Panc1 (cell line): ENCODE measurements around the gene NKD1. TPM values are rescaled to one million over a fixed set of nuclear protein-coding genes. Genes with fewer than 3 reads are reported as not detected.

ENCODE experiments used
- ATAC-seq: fragments of 200-7000 bp; cut with Tn5 transposase; 2 replicates; pipeline ENCODE4 v1.9.1; 2020; ENCODE audit warnings: mild to moderate bottlenecking, moderate library complexity
- BruUV-seq: library from RNA; stranded (reverse); fragments of 400-500 nt; replicated peaks from 2 replicates; lab custom pipeline; 2021; lab: Mats Ljungman, UMichigan
- CTCF ChIA-PET: fragments of 300-600 bp; sonication (Branson Sonifier 250); formaldehyde crosslinking; loops from one replicate; lab custom pipeline; 2022; ENCODE audit warnings: antibody characterized with exemption; lab: Charles Lee
- POLR2A ChIA-PET: fragments of 300-600 bp; sonication (Branson Sonifier 250); formaldehyde crosslinking; loops from one replicate; lab custom pipeline; 2022; ENCODE audit warnings: antibody characterized with exemption; lab: Charles Lee
- DNase-seq: peaks from one replicate; pipeline ENCODE4 v3.0.0-alpha.2; 2010; ENCODE audit warnings: low read depth, low spot score
- H3K27ac ChIP-seq: 2 replicates; pipeline ENCODE4 v1.5.1; 2011; ENCODE audit warnings: mild to moderate bottlenecking, low read length, inconsistent platforms
- H3K27me3 ChIP-seq: fragments of 200-500 bp; sonication (Bioruptor generic); 2 replicates; pipeline ENCODE4 v1.6.0; 2014; ENCODE audit warnings: low read length, inconsistent platforms; ENCODE audit not compliant: control insufficient read depth, insufficient read depth
- H3K36me3 ChIP-seq: fragments of 200-500 bp; sonication (Bioruptor generic); 2 replicates; pipeline ENCODE4 v1.5.1; 2014; ENCODE audit warnings: inconsistent platforms, mild to moderate bottlenecking, low read length, moderate library complexity; ENCODE audit not compliant: control insufficient read depth, insufficient read depth
- H3K4me1 ChIP-seq: 2 replicates; pipeline ENCODE4 v1.5.1; 2011; ENCODE audit warnings: inconsistent platforms, mild to moderate bottlenecking, low read length, moderate library complexity; ENCODE audit not compliant: control insufficient read depth, insufficient read depth
- H3K4me3 ChIP-seq, 2 experiments: 2 replicates each; pipeline ENCODE4 v1.5.1; 2011 to 2012; ENCODE audit warnings: low read depth in 2 of 2, low read length in 2 of 2, mild to moderate bottlenecking in 2 of 2, inconsistent platforms in 1 of 2, moderate library complexity in 1 of 2
- H3K9me3 ChIP-seq: fragments of 200-500 bp; sonication (Bioruptor generic); 2 replicates; pipeline ENCODE4 v1.5.1; 2014; ENCODE audit warnings: low read depth, mild to moderate bottlenecking, inconsistent platforms, low read length, moderate library complexity; ENCODE audit not compliant: control insufficient read depth, insufficient read depth
- CTCF ChIP-seq: fragments of 450-650 bp; IDR thresholded peaks from 2 replicates; pipeline ENCODE4 v1.5.1; 2017; ENCODE audit warnings: mild to moderate bottlenecking
- POLR2AphosphoS5 ChIP-seq: IDR thresholded peaks from 2 replicates; pipeline ENCODE4 v1.6.1; 2012; ENCODE audit warnings: mild to moderate bottlenecking, low read depth, low read length, moderate library complexity
- SIN3A ChIP-seq: IDR thresholded peaks from 2 replicates; pipeline ENCODE4 v1.6.1; 2012; ENCODE audit warnings: low read depth, mild to moderate bottlenecking, low read length, moderate library complexity, borderline replicate concordance; ENCODE audit not compliant: insufficient read depth
- TCF7L2 ChIP-seq: IDR thresholded peaks from 2 replicates; pipeline ENCODE4 v1.6.1; 2011; ENCODE audit warnings: mild to moderate bottlenecking, low read depth, low read length, inconsistent platforms
- in situ Hi-C: cut with HindIII; loops from 2 replicates; pipeline ENCODE4 v1.10.0; 2016; ENCODE audit warnings: low sequenced_read_pairs, low pct_unique_long_range_greater_than_20kb
- intact Hi-C: fragments of 100-400 bp; cut with micrococcal nuclease; formaldehyde crosslinking; loops from one replicate; pipeline ENCODE4 v1.10.0; 2022; ENCODE audit not compliant: unreplicated experiment
- total RNA-seq: library from RNA; stranded (reverse); gene quantifications from one replicate; pipeline ENCODE4 v1.2.1, GENCODE V29; 2021; ENCODE audit not compliant: unreplicated experiment
- TF ChIP-seq, protein P1 (sequence below), 2 experiments: IDR thresholded peaks; 2 replicates each; pipeline ENCODE4 v1.6.1; 2011 to 2012; ENCODE audit warnings: low read depth in 2 of 2, control low read depth in 1 of 2, low read length in 1 of 2, mild to moderate bottlenecking in 1 of 2, moderate library complexity in 1 of 2; ENCODE audit not compliant: insufficient read depth in 1 of 2

Gene NKD1
- total RNA-seq, 1 experiment from 2014 or later: 0.18 TPM

- no peak for DNase-seq
- no peaks in the 10 kb centered on the region for H3K36me3 ChIP-seq
- in situ Hi-C loops: no loop called here
- no peaks in the 10 kb centered on the region for H3K4me1 ChIP-seq
- CTCF ChIA-PET: no interaction called here
- ATAC-seq: no peak
- POLR2A ChIA-PET: no interaction called here
- H3K27ac ChIP-seq: no peak overlapping the region
- no peaks in the 10 kb centered on the region for H3K9me3 ChIP-seq
- H3K27me3 ChIP-seq: peaks cover 12% of the 10 kb centered on the region
- TF ChIP-seq, protein P1, sequence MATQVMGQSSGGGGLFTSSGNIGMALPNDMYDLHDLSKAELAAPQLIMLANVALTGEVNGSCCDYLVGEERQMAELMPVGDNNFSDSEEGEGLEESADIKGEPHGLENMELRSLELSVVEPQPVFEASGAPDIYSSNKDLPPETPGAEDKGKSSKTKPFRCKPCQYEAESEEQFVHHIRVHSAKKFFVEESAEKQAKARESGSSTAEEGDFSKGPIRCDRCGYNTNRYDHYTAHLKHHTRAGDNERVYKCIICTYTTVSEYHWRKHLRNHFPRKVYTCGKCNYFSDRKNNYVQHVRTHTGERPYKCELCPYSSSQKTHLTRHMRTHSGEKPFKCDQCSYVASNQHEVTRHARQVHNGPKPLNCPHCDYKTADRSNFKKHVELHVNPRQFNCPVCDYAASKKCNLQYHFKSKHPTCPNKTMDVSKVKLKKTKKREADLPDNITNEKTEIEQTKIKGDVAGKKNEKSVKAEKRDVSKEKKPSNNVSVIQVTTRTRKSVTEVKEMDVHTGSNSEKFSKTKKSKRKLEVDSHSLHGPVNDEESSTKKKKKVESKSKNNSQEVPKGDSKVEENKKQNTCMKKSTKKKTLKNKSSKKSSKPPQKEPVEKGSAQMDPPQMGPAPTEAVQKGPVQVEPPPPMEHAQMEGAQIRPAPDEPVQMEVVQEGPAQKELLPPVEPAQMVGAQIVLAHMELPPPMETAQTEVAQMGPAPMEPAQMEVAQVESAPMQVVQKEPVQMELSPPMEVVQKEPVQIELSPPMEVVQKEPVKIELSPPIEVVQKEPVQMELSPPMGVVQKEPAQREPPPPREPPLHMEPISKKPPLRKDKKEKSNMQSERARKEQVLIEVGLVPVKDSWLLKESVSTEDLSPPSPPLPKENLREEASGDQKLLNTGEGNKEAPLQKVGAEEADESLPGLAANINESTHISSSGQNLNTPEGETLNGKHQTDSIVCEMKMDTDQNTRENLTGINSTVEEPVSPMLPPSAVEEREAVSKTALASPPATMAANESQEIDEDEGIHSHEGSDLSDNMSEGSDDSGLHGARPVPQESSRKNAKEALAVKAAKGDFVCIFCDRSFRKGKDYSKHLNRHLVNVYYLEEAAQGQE (IDR thresholded peaks at IDR 0.05; ENCODE audit: insufficient read depth in 1 of 2, low read depth in 2 of 2, low read length in 1 of 2): no peak
- TF ChIP-seq SIN3A (no peak), TCF7L2 (no peak), CTCF (no peak), POLR2AphosphoS5 (no peak)
- BruUV-seq: no TSS peak
- intact Hi-C loops: no loop called here
- H3K4me3 ChIP-seq: peak overlapping the region in 1 of 2 experiments; percentile 39; a peak in 1 of 4 replicates
Measured at GRCh38 chr16:50548909-50549560, 839 bp downstream of the NKD1 start.

GRCh38 chr16:50549561-50549915, 1.3 kb downstream of the NKD1 start:
- ChIA-PET POLR2A (no interaction called here), CTCF (interaction anchor here (0.7 kb wide), 1 partner anchor 23 kb away, joined by 3 read pairs; no protein-coding TSS in a partner anchor)
- DNase-seq (no peak), ATAC-seq (no peak)
- no TSS peak for BruUV-seq
- no peaks in the 10 kb centered on the region for H3K9me3 ChIP-seq
- intact Hi-C loops: no loop called here
- H3K36me3 ChIP-seq: no peaks in the 10 kb centered on the region
- TF ChIP-seq TCF7L2 (no peak), POLR2AphosphoS5 (no peak), CTCF (no peak), SIN3A (no peak)
- TF ChIP-seq, protein P1 (IDR thresholded peaks at IDR 0.05; ENCODE audit: insufficient read depth in 1 of 2, low read depth in 2 of 2, low read length in 1 of 2): no peak
- H3K27me3 ChIP-seq: peaks cover 12% of the 10 kb centered on the region
- in situ Hi-C loops: no loop called here
- no peaks in the 10 kb centered on the region for H3K4me1 ChIP-seq
- H3K4me3 ChIP-seq: no peak overlapping the region
- H3K27ac ChIP-seq: no peak overlapping the region
